ENCODE results near the gene OR5AU1.

DNA sequence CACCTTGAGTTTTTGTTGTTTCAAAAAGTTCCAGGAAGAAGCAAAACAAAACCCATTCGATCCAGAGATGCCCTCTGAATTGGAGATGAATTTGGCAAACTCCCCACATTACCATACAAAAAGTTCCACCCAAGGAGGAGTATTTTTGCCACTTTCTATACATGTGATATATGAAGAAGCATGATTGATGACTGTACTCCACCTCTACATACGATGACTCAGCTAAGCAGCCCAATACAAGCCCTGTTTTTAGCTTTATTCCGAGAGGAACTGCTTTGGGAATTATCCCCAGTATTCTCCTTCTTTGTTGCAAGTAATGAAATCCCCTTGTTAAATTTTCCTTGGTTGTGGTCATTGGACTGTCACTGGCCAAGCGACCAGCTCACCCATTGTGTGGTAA, 43.6 kb downstream of the OR5AU1 start:
- TF ChIP-seq EZH2 (IDR thresholded peaks at IDR 0.05; ENCODE audit: insufficient read depth, poor library complexity, severe bottlenecking) (no peak), EZH2phosphoT487 (IDR thresholded peaks at IDR 0.05; ENCODE audit: insufficient read depth, low read depth) (no peak)

All from GM23248 (cell line).